B cell (primary cell): ENCODE data around the gene ROR2. TPM values are rescaled to one million over a fixed set of nuclear protein-coding genes. Genes with fewer than 3 reads are reported as not detected.

Experiments used
- ATAC-seq: fragments of 200-7000 bp; cut with Tn5 transposase; one replicate; pipeline ENCODE4 v1.10.0; 2021; ENCODE audit warnings: low read depth, mild to moderate bottlenecking, moderate number of reproducible peaks, moderate library complexity
- CTCF ChIA-PET: fragments of 350-600 bp; sonication (Branson Sonifier 250); formaldehyde crosslinking; loops from one replicate; lab custom pipeline; 2021; ENCODE audit warnings: antibody characterized with exemption, inconsistent platforms; lab: Charles Lee
- POLR2A ChIA-PET: fragments of 350-600 bp; sonication (Branson Sonifier 250); formaldehyde crosslinking; loops from one replicate; lab custom pipeline; 2021; ENCODE audit warnings: antibody characterized with exemption; lab: Charles Lee
- DNase-seq: peaks from one replicate; pipeline ENCODE4 v3.0.0; 2013
- H2AFZ ChIP-seq: 2 replicates; pipeline ENCODE4 v1.6.1; 2012; ENCODE audit warnings: mild to moderate bottlenecking, low read depth, low read length; ENCODE audit not compliant: insufficient read depth, poor library complexity, severe bottlenecking
- H3K27ac ChIP-seq, 2 donors: 1 replicate in 1 of 2; 2 replicates in 1 of 2; pipeline ENCODE4 v1.5.1; 2012 to 2013; ENCODE audit warnings: low read length in 2 of 2, mild to moderate bottlenecking in 2 of 2, moderate library complexity in 1 of 2
- H3K27me3 ChIP-seq, 4 experiments: fragments of 200-600 bp in 1 of 4; sonication (generic) in 1 of 4; replicated peaks in 1 of 4; 1 replicate in 2 of 4; 2 replicates in 2 of 4; pipeline versions ENCODE4 v1.6.1 to v1.7.0; 2013 to 2016; ENCODE audit warnings: low read length in 3 of 4, mild to moderate bottlenecking in 2 of 4, mixed read lengths in 1 of 4, moderate library complexity in 1 of 4; ENCODE audit not compliant: insufficient read depth in 4 of 4, control insufficient read depth in 3 of 4; ENCODE audit errors: control extremely low read depth in 1 of 4
- H3K36me3 ChIP-seq, 2 experiments: replicated peaks in 1 of 2; 1 replicate in 1 of 2; 2 replicates in 1 of 2; pipeline versions ENCODE4 v1.6.1 to v1.7.1; 2013; ENCODE audit warnings: low read length in 1 of 2; ENCODE audit not compliant: insufficient read depth in 2 of 2, control insufficient read depth in 1 of 2; ENCODE audit errors: control extremely low read depth in 1 of 2, extremely low read depth in 1 of 2
- H3K4me1 ChIP-seq, 2 donors: fragments of 200-600 bp in 1 of 2; sonication (generic) in 1 of 2; 1 replicate in 1 of 2; 2 replicates in 1 of 2; pipeline versions ENCODE4 v1.5.1 to v1.6.1; 2013 to 2017; ENCODE audit warnings: low read length in 2 of 2; ENCODE audit not compliant: control insufficient read depth in 2 of 2, insufficient read depth in 2 of 2
- H3K4me2 ChIP-seq: replicated peaks from 2 replicates; pipeline ENCODE3; 2012; ENCODE audit warnings: mild to moderate bottlenecking, low read depth, low read length; ENCODE audit not compliant: poor library complexity, severe bottlenecking
- H3K4me3 ChIP-seq, 5 experiments: fragments of 200-600 bp in 1 of 5; sonication (generic) in 1 of 5; 1 replicate in 3 of 5; 2 replicates in 2 of 5; pipeline versions ENCODE4 v1.5.1 to v1.7.0; 2011 to 2016; ENCODE audit warnings: low read length in 4 of 5, mild to moderate bottlenecking in 4 of 5, low read depth in 2 of 5, control low read depth in 1 of 5, moderate library complexity in 1 of 5; ENCODE audit not compliant: insufficient read depth in 1 of 5; ENCODE audit errors: control extremely low read depth in 1 of 5, extremely low read depth in 1 of 5
- H3K79me2 ChIP-seq: fragments of 200-600 bp; sonication (generic); one replicate; pipeline ENCODE4 v1.6.0; 2016; ENCODE audit warnings: low read length; ENCODE audit not compliant: control insufficient read depth, insufficient read depth
- H3K9ac ChIP-seq: fragments of 200-600 bp; sonication (generic); 2 replicates; pipeline ENCODE4 v1.6.1; 2017; ENCODE audit warnings: mild to moderate bottlenecking, low read length, moderate library complexity
- H3K9me3 ChIP-seq, 3 donors: one replicate each; pipeline versions ENCODE4 v1.6.1 to v1.7.1; 2013; ENCODE audit warnings: low read length in 2 of 3; ENCODE audit not compliant: control insufficient read depth in 2 of 3, insufficient read depth in 1 of 3; ENCODE audit errors: control extremely low read depth in 1 of 3
- H4K20me1 ChIP-seq: 2 replicates; pipeline ENCODE4 v1.6.0; 2012; ENCODE audit warnings: mild to moderate bottlenecking, low read length; ENCODE audit not compliant: insufficient read depth, control insufficient read depth, poor library complexity, severe bottlenecking
- H3K27ac Mint-ChIP-seq: one replicate; pipeline ENCODE4 v1.8.0; 2021; ENCODE audit warnings: mixed read lengths
- H3K27me3 Mint-ChIP-seq: one replicate; pipeline ENCODE4 v1.8.0; 2021; ENCODE audit warnings: mixed read lengths
- H3K4me1 Mint-ChIP-seq: one replicate; pipeline ENCODE4 v1.8.0; 2021; ENCODE audit warnings: mixed read lengths
- H3K4me3 Mint-ChIP-seq: one replicate; pipeline ENCODE4 v1.8.0; 2021; ENCODE audit warnings: mixed read lengths
- H3K9me3 Mint-ChIP-seq: one replicate; pipeline ENCODE4 v1.8.0; 2022; ENCODE audit warnings: mixed read lengths; ENCODE audit not compliant: insufficient read depth
- EZH2 ChIP-seq: IDR thresholded peaks from 2 replicates; pipeline ENCODE4 v1.6.1; 2012; ENCODE audit warnings: borderline replicate concordance, low read depth, mild to moderate bottlenecking, moderate library complexity, low read length; ENCODE audit not compliant: insufficient read depth, poor library complexity, severe bottlenecking
- WGBS: methylation state at CpG from one replicate; pipeline ENCODE4 v1.1.5; 2013; ENCODE audit warnings: missing lambda C conversion rate; ENCODE audit not compliant: insufficient coverage; 5-methylcytosine and 5-hydroxymethylcytosine counted together
- intact Hi-C: fragments of 100-400 bp; cut with micrococcal nuclease; formaldehyde crosslinking; loops from one replicate; pipeline ENCODE4 v1.10.0; 2022
- polyA plus RNA-seq: library from polyadenylated mRNA; depleted of rRNA; stranded (reverse); fragments of >200 nt; gene quantifications from 2 replicates; pipeline ENCODE4 v1.2.3, GENCODE V29; 2012
- total RNA-seq, 2 donors: library from RNA; stranded (reverse); fragments of 120-200 nt in 1 of 2; gene quantifications; 1 replicate in 1 of 2; 2 replicates in 1 of 2; pipeline versions ENCODE4 v1.2.3 to v1.2.4, GENCODE V29; 2013 to 2022
- TF ChIP-seq, protein P1 (sequence below): fragments of 200-600 bp; IDR thresholded peaks from one replicate; pipeline ENCODE4 v1.8.0; 2022; ENCODE audit warnings: antibody characterized with exemption, mild to moderate bottlenecking

Gene ROR2
- total and polyA plus RNA-seq, 2 donors (not counting 1 experiment from before 2014, with no cell fraction given): 0.21 to 0.49 TPM

DNA sequence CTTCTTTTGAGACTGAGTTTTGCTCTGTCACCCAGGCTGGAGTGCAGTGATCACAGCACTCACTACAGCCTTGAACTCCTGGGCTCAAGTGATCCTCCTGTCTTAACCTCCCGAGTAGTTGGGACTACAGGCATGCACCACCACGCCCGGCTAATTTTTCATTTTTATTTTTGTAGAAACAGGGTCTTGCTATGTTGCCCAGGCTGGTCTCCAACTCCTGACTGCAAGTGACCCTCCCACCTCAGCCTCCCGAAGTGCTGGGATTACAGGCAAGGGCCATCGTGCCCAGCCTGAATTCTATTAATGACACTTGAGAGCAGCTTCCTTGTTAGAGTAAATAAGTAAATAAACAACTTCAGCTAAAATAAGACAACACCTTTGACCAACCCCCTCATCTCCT, 12.3 kb downstream of the ROR2 start:
- POLR2A ChIA-PET: no interaction called here
- Mint-ChIP-seq H3K9me3 (no peaks in the 10 kb centered on the region), H3K4me3 (no peak overlapping the region), H3K27me3 (peaks cover 9% of the 10 kb centered on the region), H3K27ac (no peak overlapping the region), H3K4me1 (no peaks in the 10 kb centered on the region)
- TF ChIP-seq, protein P1, sequence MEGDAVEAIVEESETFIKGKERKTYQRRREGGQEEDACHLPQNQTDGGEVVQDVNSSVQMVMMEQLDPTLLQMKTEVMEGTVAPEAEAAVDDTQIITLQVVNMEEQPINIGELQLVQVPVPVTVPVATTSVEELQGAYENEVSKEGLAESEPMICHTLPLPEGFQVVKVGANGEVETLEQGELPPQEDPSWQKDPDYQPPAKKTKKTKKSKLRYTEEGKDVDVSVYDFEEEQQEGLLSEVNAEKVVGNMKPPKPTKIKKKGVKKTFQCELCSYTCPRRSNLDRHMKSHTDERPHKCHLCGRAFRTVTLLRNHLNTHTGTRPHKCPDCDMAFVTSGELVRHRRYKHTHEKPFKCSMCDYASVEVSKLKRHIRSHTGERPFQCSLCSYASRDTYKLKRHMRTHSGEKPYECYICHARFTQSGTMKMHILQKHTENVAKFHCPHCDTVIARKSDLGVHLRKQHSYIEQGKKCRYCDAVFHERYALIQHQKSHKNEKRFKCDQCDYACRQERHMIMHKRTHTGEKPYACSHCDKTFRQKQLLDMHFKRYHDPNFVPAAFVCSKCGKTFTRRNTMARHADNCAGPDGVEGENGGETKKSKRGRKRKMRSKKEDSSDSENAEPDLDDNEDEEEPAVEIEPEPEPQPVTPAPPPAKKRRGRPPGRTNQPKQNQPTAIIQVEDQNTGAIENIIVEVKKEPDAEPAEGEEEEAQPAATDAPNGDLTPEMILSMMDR: no peak
- TF ChIP-seq EZH2: no peak
- CTCF ChIA-PET: no interaction called here
- no CpG with 5 or more reads among the region's 5 CpGs for WGBS
- Histone ChIP-seq H3K27me3 (peaks cover 0 to 6% (median 0%) of the 10 kb centered on the region in 4 experiments), H3K36me3 (no peaks in the 10 kb centered on the region), H2AFZ (no peak overlapping the region), H3K4me1 (no peaks in the 10 kb centered on the region), H3K9me3 (peaks cover 0 to 4% (median 0%) of the 10 kb centered on the region in 3 donors), H3K4me3 (no peak overlapping the region), H4K20me1 (no peaks in the 10 kb centered on the region), H3K9ac (no peak overlapping the region), H3K79me2 (no peaks in the 10 kb centered on the region), H3K27ac (no peak overlapping the region), H3K4me2 (no peak overlapping the region)
- ATAC-seq: no peak
- intact Hi-C loops: no loop called here
- no peak for DNase-seq

DNA sequence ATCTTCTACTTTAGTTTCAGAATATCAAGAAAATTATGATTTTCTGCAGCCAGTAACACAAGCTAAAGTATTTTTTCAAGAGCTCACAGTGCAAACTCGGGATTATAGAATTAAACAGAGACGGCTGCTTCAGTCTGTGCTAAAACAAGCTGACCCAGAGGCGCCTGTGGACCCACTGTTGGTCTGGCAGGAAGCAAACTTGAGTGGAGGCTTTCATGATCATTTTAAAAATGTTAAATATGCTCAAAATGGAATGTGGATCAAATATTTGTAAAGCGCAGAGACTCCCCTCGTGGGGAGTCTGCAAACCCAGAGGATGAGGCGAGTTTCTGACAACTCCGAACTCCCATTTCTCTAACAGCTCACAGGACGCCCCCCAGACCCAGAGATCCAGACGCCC, 13.0 kb downstream of the ROR2 start:
- CTCF ChIA-PET: no interaction called here

More for the DNA sequence above, 13.0 kb downstream of the ROR2 start:
- Histone ChIP-seq H3K79me2 (no peaks in the 10 kb centered on the region), H3K9ac (no peak overlapping the region), H2AFZ (no peak overlapping the region), H3K4me3 (no peak overlapping the region), H3K9me3 (peaks cover 0 to 2% (median 0%) of the 10 kb centered on the region in 3 donors), H3K27me3 (peaks cover 0 to 3% (median 0%) of the 10 kb centered on the region in 4 experiments), H3K4me1 (no peaks in the 10 kb centered on the region), H4K20me1 (no peaks in the 10 kb centered on the region), H3K36me3 (no peaks in the 10 kb centered on the region), H3K4me2 (no peak overlapping the region), H3K27ac (no peak overlapping the region)
- POLR2A ChIA-PET: no interaction called here
- intact Hi-C loops: no loop called here
- no peak for ATAC-seq
- H3K27me3 Mint-ChIP-seq: peaks cover 4% of the 10 kb centered on the region
- no peak overlapping the region for H3K27ac Mint-ChIP-seq
- H3K4me1 Mint-ChIP-seq: no peaks in the 10 kb centered on the region
- DNase-seq: no peak
- WGBS: 88% methylated on average over 7 of the region's 9 CpGs
- no peak for TF ChIP-seq EZH2
- TF ChIP-seq, protein P1: no peak
- no peaks in the 10 kb centered on the region for H3K9me3 Mint-ChIP-seq
- no peak overlapping the region for H3K4me3 Mint-ChIP-seq
